MM.1S (cell line): Measurements from ENCODE around the gene CA10.

Experiments used
- DNase-seq: peaks from one replicate; pipeline ENCODE4 v3.0.0-alpha.2; 2015
- H2AFZ ChIP-seq: fragments of 300-600 bp; sonication (generic); 2 replicates; pipeline ENCODE4 v1.6.0; 2016; ENCODE audit warnings: antibody characterized with exemption, low read length
- H3F3A ChIP-seq: fragments of 300-600 bp; sonication (generic); 2 replicates; pipeline ENCODE4 v1.6.1; 2016; ENCODE audit warnings: mild to moderate bottlenecking, antibody characterized with exemption, low read length, moderate library complexity, mixed read lengths; ENCODE audit not compliant: insufficient read depth
- H3K27ac ChIP-seq: fragments of 300-600 bp; sonication (generic); 2 replicates; pipeline ENCODE4 v1.5.1; 2016; ENCODE audit warnings: mild to moderate bottlenecking, low read length
- H3K27me3 ChIP-seq: fragments of 300-600 bp; sonication (generic); replicated peaks from 2 replicates; pipeline ENCODE4 v1.6.0; 2016; ENCODE audit warnings: low read length; ENCODE audit not compliant: insufficient read depth
- H3K36me3 ChIP-seq: fragments of 300-600 bp; sonication (generic); replicated peaks from 2 replicates; pipeline ENCODE4 v1.6.1; 2016; ENCODE audit warnings: mild to moderate bottlenecking, low read length, mixed read lengths; ENCODE audit not compliant: insufficient read depth
- H3K4me1 ChIP-seq: fragments of 300-600 bp; sonication (generic); 2 replicates; pipeline ENCODE4 v1.6.1; 2016; ENCODE audit warnings: low read length, mixed read lengths
- H3K4me2 ChIP-seq: fragments of 300-600 bp; sonication (generic); 2 replicates; pipeline ENCODE4 v1.6.0; 2016; ENCODE audit warnings: low read depth, low read length
- H3K4me3 ChIP-seq: fragments of 300-600 bp; sonication (generic); 2 replicates; pipeline ENCODE4 v1.5.1; 2016; ENCODE audit warnings: low read length, mixed read lengths
- H3K79me2 ChIP-seq: fragments of 300-600 bp; sonication (generic); 2 replicates; pipeline ENCODE4 v1.6.1; 2016; ENCODE audit warnings: mixed run types, low read length, mixed read lengths
- H3K9ac ChIP-seq: fragments of 300-600 bp; sonication (generic); 2 replicates; pipeline ENCODE4 v1.6.1; 2016; ENCODE audit warnings: low read length, mixed read lengths
- H3K9me2 ChIP-seq: fragments of 300-600 bp; sonication (generic); replicated peaks from 2 replicates; pipeline ENCODE4 v1.6.1; 2016; ENCODE audit warnings: mild to moderate bottlenecking, low read length, mixed read lengths; ENCODE audit not compliant: insufficient read depth
- H3K9me3 ChIP-seq: fragments of 300-600 bp; sonication (generic); replicated peaks from 2 replicates; pipeline ENCODE4 v1.6.1; 2016; ENCODE audit warnings: mild to moderate bottlenecking, low read length, mixed read lengths; ENCODE audit not compliant: insufficient read depth
- H4K20me1 ChIP-seq: fragments of 300-600 bp; sonication (generic); 2 replicates; pipeline ENCODE4 v1.6.1; 2016; ENCODE audit warnings: mild to moderate bottlenecking, low read length, moderate library complexity, mixed read lengths; ENCODE audit not compliant: insufficient read depth
- EZH2 ChIP-seq: fragments of 300-600 bp; sonication (generic); optimal IDR thresholded peaks from 2 replicates; pipeline ENCODE3; 2017; ENCODE audit warnings: low read depth, mild to moderate bottlenecking, antibody characterized with exemption, low read length, mixed read lengths
- EZH2phosphoT487 ChIP-seq: fragments of 300-600 bp; sonication (generic); IDR thresholded peaks from 2 replicates; pipeline ENCODE4 v1.6.1; 2018; ENCODE audit warnings: antibody characterized with exemption, low read length
- TF ChIP-seq, protein P1 (sequence below): fragments of 300-600 bp; sonication (generic); IDR thresholded peaks from 2 replicates; pipeline ENCODE4 v1.5.1; 2016; ENCODE audit warnings: antibody characterized with exemption, low read length, mixed read lengths

Gene CA10

GRCh38 chr17:51926448-51926847 is 232.1 kb downstream of the CA10 start:
- Histone ChIP-seq H3K4me1 (no peaks in the 10 kb centered on the region), H3K36me3 (no peaks in the 10 kb centered on the region), H2AFZ (no peak overlapping the region), H3K79me2 (no peaks in the 10 kb centered on the region), H3K9me2 (no peaks in the 10 kb centered on the region), H3K27me3 (no peaks in the 10 kb centered on the region), H3K4me3 (no peak overlapping the region), H3F3A (no peaks in the 10 kb centered on the region), H3K4me2 (no peak overlapping the region), H3K27ac (no peak overlapping the region), H4K20me1 (no peaks in the 10 kb centered on the region), H3K9ac (no peak overlapping the region), H3K9me3 (no peaks in the 10 kb centered on the region)
- TF ChIP-seq EZH2 (no peak), EZH2phosphoT487 (no peak)
- TF ChIP-seq, protein P1, sequence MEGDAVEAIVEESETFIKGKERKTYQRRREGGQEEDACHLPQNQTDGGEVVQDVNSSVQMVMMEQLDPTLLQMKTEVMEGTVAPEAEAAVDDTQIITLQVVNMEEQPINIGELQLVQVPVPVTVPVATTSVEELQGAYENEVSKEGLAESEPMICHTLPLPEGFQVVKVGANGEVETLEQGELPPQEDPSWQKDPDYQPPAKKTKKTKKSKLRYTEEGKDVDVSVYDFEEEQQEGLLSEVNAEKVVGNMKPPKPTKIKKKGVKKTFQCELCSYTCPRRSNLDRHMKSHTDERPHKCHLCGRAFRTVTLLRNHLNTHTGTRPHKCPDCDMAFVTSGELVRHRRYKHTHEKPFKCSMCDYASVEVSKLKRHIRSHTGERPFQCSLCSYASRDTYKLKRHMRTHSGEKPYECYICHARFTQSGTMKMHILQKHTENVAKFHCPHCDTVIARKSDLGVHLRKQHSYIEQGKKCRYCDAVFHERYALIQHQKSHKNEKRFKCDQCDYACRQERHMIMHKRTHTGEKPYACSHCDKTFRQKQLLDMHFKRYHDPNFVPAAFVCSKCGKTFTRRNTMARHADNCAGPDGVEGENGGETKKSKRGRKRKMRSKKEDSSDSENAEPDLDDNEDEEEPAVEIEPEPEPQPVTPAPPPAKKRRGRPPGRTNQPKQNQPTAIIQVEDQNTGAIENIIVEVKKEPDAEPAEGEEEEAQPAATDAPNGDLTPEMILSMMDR: no peak
- no peak for DNase-seq

DNA sequence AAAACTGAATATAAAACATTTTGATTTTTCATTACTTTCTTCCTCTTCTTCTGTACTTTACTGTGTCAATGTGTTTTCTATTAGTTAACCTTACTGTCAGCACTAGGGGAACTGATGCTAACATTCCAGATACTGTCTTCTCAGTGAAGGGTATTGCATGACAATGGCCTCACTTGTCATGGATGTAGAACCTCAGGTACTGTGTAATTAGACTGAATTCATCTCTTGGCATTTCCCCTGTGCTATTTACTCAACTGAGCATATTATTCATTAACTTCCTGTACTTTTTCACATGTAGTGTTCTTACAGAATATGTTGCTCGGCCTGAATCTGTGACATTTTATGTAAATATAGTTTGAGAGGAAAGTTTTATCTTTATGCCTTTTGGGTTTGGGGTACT is 237.0 kb downstream of the CA10 start:
- no peak overlapping the region for H2AFZ ChIP-seq
- no peaks in the 10 kb centered on the region for H3K79me2 ChIP-seq
- no peaks in the 10 kb centered on the region for H3K36me3 ChIP-seq
- no peaks in the 10 kb centered on the region for H3K9me3 ChIP-seq
- H3K4me1 ChIP-seq: no peaks in the 10 kb centered on the region
- no peak overlapping the region for H3K4me2 ChIP-seq
- no peak overlapping the region for H3K9ac ChIP-seq
- no peaks in the 10 kb centered on the region for H4K20me1 ChIP-seq
- H3K27me3 ChIP-seq: no peaks in the 10 kb centered on the region
- no peak overlapping the region for H3K4me3 ChIP-seq
- H3K27ac ChIP-seq: no peak overlapping the region
- TF ChIP-seq EZH2phosphoT487 (no peak), EZH2 (no peak)
- TF ChIP-seq, protein P1: no peak
- H3F3A ChIP-seq: no peaks in the 10 kb centered on the region
- H3K9me2 ChIP-seq: no peaks in the 10 kb centered on the region
- no peak for DNase-seq

GRCh38 chr17:51914577-51914976 is 243.9 kb downstream of the CA10 start:
- H3K9me2 ChIP-seq: no peaks in the 10 kb centered on the region
- DNase-seq: no peak
- no peaks in the 10 kb centered on the region for H3K9me3 ChIP-seq
- H3K27ac ChIP-seq: no peak overlapping the region
- no peaks in the 10 kb centered on the region for H3K27me3 ChIP-seq
- H3K79me2 ChIP-seq: no peaks in the 10 kb centered on the region
- H2AFZ ChIP-seq: no peak overlapping the region
- H3F3A ChIP-seq: no peaks in the 10 kb centered on the region
- H3K4me2 ChIP-seq: no peak overlapping the region
- no peaks in the 10 kb centered on the region for H3K36me3 ChIP-seq
- no peaks in the 10 kb centered on the region for H4K20me1 ChIP-seq
- H3K4me3 ChIP-seq: no peak overlapping the region
- TF ChIP-seq, protein P1: no peak
- TF ChIP-seq EZH2: no peak
- no peak for TF ChIP-seq EZH2phosphoT487
- H3K9ac ChIP-seq: no peak overlapping the region
- H3K4me1 ChIP-seq: no peaks in the 10 kb centered on the region
